ENCODE measurements around the gene C17orf107. TPM values are rescaled to one million over a fixed set of nuclear protein-coding genes. Genes with fewer than 3 reads are reported as not detected.

Gene C17orf107
- total RNA-seq, 1 experiment from 2014 or later = 0.08 TPM

DNA sequence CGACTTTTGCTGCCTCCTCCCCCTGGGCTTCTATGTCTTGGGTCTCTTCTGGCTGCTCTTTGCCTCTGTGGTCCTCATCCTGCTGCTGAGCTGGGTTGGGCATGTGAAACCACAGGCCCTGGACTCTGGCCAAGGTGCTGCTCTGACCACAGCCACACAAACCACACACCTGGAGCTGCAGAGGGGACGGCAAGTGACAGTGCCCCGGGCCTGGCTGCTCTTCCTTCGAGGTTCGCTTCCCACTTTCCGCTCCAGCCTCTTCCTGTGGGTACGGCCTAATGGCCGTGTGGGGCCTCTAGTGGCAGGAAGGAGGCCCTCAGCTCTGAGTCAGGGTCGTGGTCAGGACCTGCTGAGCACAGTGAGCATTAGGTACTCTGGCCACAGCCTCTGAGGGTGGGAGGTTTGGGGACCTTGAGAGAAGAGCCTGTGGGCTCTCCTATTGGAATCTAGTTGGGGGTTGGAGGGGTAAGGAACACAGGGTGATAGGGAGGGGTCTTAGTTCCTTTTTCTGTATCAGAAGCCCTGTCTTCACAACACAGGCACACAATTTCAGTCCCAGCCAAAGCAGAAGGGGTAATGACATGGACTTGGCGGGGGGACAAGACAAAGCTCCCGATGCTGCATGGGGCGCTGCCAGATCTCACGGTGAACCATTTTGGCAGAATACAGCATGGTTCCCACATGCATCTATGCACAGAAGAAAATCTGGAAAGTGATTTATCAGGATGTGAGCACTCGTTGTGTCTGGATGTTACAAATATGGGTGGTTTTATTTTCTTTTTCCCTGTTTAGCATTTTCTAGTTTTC lies 35.0 kb downstream of the C17orf107 start:
- DNase-seq (ENCODE audit: low spot score) = peak; percentile 42

DNA sequence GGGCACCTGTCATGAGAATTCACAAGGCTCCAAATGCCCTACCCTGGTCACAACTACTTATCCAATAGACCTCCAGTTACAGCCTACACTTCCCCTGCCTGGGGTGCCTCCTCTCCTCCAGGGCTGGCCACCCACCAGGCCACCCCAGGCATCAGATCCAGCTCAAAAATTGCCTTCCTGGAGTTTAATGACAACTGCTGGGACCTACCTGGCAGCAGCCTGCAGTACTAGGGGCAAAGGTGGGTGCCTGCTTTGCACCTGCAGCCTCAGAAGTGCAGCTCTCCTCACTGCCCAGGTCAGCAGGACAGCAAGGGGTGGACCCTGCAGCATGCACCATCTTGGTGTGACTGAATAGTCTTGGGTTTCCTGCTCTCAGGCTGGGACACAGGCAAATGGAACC lies 36.3 kb downstream of the C17orf107 start:
- DNase-seq (ENCODE audit: low spot score) = no peak

DNA sequence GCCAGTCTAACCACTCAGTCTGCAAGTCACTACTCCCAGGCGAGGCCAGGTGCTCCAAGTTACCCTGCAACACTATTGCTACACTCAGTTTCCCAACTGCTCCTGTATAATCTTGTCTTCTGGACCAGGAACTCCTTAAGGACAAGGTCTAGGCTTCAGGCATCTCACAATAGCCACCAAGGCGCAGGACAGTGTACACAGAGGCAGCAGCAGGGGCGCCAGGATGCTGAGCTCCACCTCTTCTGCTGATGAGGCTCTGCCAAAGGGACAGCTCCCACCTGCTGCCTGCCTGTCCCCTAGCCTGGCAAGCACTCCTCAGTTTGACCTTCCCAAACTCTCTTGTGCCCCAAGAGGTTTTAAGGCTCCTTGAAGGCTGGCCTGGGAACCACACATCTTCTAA lies 37.1 kb downstream of the C17orf107 start:
- DNase-seq (ENCODE audit: low spot score) = no peak

DNA sequence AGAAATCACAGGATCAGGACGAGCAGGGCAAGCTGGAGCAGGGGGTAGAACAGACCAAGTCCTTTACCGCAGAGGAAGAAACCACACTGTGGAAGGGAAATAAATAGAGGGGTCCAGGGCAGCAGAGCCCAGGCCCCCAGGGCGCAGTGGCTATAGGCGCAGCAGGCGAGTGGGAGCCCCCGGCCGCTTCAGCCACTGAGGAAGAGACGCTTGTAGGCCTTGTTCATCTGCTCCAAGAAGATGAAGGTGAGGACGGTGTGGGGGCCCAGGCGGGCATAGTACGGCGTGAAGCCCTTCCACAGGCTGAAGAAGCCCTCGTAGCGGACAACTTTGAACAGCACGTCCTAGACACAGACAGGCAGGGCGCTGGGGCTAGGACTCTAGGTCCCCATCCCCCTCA lies 38.2 kb downstream of the C17orf107 start:
- DNase-seq (ENCODE audit: low spot score) = no peak

DNA sequence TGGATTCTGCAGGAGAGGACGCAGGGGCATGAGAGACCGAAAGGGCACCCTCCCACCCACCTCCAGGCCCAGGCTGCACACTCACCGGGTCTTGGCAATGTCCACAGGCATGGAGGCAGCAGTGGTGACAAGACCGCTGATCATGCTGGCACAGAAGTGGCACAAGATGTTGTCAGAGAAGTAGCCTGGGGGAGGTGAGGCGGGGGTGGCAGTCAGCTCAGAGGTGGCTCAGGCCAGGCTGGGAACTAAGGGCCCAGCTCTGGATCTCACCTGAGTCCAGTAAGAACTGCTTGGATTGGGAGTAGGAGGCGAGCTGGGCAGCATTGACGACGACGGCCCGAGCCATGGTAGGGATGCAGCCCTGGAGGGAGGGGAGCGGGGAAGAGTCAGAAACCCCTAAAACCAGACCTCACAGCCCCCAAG lies 38.7 kb downstream of the C17orf107 start:
- DNase-seq (ENCODE audit: low spot score) = no peak

DNA sequence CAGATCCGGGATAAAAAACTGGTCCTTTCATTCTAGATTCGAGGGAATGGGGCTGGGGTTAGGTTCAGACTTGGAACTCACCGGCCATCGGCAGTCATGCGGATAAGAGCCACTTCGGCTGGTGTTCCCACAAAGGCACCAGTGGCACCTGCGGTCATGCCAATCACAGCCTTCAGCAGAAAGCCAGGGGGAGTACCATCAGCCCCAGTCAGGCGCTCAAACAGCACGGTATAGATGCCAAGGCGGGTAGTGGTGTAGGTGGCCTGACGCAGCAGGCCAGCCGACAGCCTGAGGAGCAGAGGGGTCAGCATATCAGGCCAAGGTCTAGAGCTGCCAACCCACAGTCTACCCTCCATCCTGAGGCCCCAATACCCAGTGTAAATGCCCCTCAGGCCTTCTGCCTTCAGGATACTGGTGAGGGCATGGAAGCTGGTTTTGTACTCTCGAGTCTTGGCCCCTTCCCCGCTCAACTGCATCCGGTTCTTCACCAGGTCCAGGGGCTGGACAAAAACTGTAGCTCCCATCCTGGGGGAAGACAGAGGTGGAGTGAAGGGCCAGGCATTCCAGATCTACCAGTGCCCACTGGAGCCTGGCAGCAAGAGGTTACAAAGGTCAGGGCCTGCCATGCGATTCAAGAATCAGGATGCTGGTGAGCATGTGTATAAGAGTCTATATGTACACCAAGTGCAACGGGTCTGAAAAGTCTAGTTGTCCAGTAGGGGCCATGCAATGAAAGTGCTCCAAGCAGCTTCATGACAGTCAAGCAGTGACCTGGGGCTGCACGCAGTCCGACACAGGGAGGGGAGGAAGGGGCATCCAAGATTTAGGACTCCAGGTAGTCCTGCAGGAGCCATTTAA lies 39.6 kb downstream of the C17orf107 start:
- DNase-seq (ENCODE audit: low spot score) = no peak

DNA sequence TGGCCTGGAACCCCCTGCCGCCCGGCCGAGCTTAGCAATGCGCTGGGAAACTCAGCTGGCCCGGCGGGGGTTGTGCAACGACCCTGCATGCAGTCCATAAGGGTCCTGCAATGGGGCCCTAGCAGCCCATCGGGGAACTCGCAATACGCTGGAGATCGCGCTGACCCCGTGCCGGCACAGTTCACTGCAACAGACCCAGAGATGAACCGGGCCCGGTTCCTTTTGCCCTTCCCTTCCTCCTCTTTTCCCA lies 40.1 kb downstream of the C17orf107 start:
- no peak for DNase-seq (ENCODE audit: low spot score)

DNA sequence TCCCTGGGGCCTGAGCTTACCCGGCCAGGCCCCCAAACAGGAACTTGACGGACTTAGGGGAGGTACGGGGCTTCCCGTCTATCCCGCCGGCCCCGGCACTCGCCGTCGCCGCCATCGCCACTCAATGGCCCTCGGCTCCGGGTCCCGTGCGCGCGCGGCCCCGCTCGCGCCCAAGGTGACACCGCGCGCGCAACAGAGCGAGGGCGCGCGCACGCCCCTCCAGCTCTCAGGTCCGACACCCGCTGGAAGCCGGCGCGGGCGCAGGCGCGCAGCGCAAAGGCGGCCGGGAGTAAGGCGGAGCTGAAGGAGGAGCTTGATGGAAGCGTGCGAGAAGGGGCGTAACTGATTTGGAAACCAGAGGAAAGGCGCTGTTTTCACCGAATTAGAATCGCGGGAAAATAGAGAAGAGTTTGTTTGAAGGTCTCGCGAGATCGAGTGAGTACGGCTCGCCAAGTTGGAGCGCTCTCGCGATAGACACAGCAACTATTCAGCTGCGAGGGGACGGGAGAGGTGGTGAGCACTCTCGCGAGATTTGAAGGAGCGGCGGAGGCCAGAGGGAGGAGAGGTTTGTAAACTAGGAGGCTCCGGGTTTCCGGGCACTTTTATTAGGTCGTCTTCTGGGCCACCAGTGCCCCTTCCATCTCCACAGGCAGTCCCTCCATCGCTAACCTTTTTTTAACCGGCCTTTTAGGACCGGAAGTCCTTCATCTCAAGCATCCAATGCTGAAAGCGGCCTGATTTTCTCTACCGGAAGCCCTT lies 40.6 kb downstream of the C17orf107 start, which contains the start of the genes RNF167 and SLC25A11:
Gene RNF167, plus strand, starts transcription at position 473 of the 759 bp plus-strand sequence. CDS start 642 bp downstream, outside the sequence.
Gene SLC25A11, minus strand, starts transcription at position 251 of the 759 bp plus-strand sequence. Its CDS starts 136 bp downstream, at position 115.
- peak; percentile 97 for DNase-seq (ENCODE audit: low spot score)

DNA sequence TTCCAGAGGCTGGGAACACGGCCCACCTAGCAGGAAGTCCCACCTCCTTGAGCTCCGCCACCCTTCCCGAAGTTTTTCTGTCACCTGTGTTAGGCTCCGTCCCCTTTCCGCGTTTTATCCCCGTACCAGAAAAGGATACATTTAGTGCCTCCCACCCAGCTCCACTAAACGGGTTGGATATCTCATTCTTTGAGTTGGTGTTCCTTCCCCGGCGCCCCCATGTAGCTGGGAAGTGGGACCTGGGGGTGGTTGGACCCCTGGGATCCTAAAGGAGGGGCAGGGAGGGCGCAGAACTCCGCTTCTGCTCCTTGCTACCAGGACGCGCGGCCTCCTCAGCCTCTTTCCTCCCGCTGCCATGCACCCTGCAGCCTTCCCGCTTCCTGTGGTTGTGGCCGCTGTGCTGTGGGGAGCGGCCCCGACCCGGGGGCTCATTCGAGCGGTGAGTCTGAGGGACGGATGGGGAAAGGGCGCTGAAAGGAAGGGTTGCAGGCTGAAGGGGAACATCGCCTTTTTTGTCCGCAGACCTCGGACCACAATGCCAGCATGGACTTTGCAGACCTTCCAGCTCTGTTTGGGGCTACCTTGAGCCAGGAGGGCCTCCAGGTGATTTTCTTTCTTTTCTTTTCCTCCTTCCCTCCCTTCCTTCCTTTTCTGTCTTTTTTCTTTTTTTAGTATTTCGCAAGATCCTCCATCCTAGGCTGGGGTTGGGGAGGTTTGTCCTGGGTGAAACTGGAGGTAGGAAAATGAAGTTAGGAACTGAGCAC lies 41.4 kb downstream of the C17orf107 start:
- DNase-seq (ENCODE audit: low spot score) = peak; percentile 66

DNA sequence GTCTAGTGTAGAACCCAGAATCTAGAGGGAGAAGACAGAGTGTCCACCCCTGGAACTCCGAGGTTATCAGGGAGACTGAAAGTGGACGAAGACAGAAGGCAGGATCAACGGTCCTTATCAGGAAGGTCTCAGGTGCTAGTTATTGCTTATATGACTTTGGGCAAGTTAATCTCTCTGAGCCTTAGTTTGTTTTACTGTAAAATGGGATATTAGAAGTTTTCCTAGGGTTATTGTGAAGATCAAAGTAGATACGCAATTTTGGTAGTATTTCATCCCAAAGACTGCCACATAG lies 41.9 kb downstream of the C17orf107 start:
- DNase-seq (ENCODE audit: low spot score) = no peak

DNA sequence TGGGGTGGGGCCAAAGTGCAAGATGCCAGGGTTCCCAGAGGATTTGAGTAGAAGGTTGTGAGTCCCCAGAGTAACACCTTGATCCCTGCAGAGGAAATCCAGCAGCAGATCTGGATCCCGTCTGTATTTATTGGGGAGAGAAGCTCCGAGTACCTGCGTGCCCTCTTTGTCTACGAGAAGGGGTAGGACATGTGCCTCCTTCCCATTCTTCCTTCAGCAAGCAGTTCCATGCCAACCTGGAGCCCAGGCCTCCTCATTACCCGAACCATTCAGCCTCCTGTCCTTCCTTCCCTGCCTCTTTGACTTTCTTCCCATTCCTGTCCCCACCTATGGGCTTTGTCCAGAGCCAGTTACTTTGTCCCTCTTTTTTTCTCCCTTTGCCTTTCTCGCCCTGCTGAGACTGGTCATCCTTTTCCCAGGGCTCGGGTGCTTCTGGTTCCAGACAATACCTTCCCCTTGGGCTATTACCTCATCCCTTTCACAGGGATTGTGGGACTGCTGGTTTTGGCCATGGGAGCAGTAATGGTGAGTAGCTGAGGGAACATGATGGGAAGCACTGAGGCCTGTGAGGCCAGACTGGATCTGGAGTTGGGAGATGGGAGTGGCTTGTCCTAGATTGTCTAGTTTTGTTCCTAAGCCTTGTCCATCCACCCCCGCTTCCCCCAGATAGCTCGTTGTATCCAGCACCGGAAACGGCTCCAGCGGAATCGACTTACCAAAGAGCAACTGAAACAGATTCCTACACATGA lies 43.6 kb downstream of the C17orf107 start:
- no peak for DNase-seq (ENCODE audit: low spot score)

DNA sequence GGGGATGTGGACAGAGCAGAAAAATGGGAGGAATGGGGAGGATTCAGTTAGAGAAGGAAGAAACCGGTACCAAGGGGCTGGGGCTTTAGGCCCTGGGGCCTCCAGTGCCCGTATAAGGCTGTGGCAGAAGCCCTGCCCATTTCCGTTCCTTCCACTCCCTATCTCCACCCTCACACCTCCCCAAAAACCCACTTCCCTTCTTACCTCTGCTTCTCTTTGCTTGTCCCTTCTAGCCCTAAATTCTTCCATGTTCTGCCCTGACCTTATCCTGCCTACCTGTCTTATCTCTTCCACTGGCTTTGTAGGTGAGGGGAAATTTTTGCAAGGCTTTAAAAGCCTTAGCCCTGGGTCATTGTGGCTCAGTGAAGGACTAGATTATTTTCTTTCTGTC lies 44.8 kb downstream of the C17orf107 start:
- no peak for DNase-seq (ENCODE audit: low spot score)

DNA sequence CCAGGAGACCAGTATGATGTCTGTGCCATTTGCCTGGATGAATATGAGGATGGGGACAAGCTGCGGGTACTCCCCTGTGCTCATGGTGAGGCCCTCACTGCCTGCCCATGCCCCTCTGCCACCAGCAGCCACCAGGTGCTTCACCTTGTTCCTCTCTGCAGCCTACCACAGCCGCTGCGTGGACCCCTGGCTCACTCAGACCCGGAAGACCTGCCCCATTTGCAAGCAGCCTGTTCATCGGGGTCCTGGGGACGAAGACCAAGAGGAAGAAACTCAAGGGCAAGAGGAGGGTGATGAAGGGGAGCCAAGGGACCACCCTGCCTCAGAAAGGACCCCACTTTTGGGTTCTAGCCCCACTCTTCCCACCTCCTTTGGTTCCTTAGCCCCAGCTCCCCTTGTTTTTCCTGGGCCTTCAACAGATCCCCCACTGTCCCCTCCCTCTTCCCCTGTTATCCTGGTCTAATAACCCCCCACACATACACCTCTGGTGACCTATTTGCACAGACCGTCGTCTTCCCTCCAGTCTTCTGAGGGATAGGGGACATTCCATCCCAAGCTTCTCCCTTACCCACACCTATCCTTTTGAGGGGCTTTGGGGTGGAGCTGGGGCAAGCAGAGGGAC lies 45.3 kb downstream of the C17orf107 start:
- no peak for DNase-seq (ENCODE audit: low spot score)

DNA sequence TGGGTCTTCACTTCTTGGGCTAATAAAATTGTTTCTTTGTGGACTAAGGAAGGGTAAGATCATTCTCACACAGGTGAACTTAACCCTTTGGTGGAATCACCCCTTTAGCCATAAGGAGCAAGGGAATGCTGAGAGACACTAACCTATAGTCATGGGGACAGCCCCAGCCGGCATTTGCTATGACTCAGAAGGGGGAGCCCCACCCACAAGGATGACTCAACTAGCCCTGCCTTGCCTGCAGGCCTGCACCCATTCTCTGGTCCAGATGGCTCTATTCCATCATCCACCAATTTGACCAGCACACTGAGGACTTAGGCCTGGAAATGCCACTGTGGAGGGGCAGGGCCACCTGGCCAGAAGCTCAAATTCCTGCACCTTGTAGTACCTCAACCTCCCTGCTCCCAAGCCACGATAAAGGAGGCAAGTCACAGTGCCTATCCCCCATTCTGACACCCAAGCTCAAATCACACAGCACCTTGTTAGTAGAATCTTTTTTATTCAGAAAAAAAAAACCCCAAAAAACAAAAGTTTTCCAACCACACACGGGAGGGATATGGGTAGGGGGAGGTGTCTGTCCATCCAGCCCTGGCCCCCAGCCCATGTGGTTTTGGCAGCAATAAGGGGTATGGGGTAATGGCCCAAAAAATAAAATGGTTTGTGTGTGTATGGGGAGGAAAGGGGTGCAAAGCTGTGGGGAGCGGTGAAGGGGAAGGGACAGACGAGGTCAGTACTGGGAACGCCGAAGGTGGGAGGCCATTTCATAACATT lies 46.0 kb downstream of the C17orf107 start:
- peak; percentile 81 for DNase-seq (ENCODE audit: low spot score)

DNA sequence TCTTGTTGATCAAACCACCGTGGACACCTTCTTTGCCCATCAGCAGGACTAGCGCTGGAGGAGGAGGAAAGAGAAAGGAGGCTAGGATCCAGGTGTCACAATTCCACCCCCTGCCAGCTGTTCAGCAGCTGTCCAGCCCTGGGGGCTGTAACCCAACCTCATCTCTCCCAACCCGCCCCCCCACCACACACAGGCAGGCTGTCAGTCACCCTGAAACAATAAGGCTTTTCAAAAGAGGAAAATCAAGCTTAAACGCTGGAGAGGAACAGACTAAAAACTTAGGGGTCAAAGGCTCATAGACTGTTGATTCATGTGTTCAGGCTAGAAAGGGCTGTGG lies 46.6 kb downstream of the C17orf107 start:
- DNase-seq (ENCODE audit: low spot score) = no peak

DNA sequence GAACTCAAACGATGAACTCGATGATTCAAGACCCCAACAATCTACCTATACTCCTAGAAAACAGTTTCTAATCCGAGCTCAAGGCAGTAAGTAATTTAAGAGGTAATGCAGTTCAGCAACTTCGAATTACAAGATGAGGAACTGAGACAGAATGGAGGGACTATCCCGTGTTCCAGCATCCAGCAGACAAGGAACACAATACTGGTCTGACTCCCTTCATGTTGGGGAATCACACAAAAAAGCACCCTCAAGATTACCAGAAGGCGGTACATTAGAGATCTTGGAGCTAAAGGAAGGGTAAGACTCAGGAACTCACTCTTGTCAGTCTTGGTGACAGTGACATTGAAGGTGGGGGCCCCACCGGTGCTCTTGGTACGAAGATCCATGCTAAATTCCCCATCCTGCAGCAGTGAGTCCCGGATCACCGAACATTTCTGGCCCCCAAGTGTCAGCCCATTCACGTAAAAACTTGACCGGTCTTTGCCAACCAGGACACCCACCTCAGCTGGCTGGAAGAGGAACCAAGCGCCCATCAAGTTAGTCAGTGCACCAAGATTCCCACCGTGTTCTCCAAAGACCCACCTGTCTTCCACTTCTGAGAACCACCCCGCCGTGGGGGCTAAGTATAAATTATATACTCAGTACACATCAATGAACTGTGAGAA lies 47.1 kb downstream of the C17orf107 start:
- DNase-seq (ENCODE audit: low spot score) = no peak

DNA sequence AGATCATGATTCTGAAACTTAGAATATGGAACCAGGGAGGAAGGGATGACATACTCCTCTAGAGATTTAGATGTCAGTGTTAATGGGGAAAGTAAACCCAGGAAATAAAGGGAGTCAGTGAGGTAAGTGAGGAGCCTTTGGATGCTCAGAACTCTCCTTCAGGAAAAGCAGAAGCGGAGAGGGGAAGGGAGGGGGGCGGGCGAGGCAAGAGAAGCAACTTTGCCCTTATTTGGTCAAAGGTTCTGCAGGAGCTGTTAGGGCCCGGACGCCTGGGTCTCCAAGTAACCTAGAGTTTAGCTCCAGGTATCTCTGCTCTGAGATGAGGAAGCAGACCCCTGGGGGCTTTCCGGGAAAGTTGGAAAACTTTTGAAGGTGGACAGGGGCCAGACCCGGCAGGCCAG lies 47.7 kb downstream of the C17orf107 start:
- DNase-seq (ENCODE audit: low spot score) = no peak

DNA sequence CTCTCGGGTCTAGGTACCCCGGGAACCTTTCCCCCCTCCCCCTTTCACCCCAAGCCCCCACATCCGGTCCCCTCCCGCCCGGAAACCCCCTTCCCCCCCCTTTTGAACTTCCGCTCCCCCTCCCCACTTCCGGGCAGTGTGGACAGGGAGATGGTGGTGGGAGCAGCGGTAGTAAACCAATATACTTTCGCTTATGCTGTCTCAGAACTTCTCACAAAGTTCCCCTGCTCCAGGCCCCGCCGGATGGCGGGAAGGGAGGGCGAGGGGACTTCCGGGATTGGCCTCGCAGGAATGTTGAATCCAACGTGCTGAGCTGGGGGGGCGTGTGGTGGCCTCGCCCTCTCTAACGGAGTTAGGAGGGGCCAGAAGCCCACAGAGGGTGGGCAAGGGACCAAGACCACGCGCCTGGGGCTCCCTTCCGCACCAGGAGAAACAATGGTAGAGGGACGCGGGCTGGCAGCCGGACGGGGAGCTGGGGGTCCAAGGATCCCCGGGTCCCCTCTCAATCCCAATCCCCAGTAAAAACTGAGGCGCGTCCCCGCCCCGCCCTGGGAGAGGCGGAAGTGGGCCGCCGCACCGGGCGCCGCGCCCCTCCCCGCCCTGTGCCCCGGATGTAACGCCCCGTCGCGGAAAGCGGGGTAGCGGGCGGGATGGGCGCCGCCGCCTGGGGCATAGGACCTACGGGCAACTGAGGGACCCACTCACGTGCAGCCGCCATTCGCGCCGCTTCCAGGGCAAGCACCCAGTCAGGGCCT lies 48.3 kb downstream of the C17orf107 start:
- DNase-seq (ENCODE audit: low spot score) = peak; percentile 36

Measured in H4 (cell line).